NOMO-1 treated with dmso at 0.1 percent for 144 hours (cell line): ENCODE measurements around the gene SKAP1.
"Not testable (repeated sequence)": the region's sequence is repeated elsewhere in the genome, so short reads cannot be mapped to it uniquely, and the experiment has no call there.

ENCODE experiments used
- DNase-seq: peaks from one replicate; lab custom pipeline; 2025; ENCODE audit not compliant: unreplicated experiment; lab: John Stamatoyannopoulos, UW

SKAP1 gene

DNA sequence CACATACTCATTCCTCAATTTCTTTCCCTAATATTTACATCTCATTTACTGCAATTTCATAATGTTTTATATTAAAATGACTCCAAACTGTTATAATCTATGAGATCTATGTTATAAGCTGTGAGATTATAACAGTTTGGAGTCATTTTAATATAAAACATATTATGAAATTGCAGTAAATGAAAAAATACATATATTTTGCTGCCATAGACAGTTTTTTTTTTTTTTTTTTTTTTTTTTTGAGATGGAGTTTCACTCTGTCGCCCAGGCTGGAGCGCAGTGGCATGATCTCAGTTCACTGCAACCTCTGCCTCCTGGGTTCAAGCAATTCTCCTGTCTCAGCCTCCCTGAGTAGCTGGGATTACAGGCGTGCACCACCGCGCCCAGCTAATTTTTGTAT lies 180.0 kb downstream of the SKAP1 start:
- not testable (repeated sequence) for DNase-seq

- no peak for DNase-seq
Measured at GRCh38 chr17:48247603-48248002, 182.4 kb downstream of the SKAP1 start.

GRCh38 chr17:48247038-48247437 lies 183.0 kb downstream of the SKAP1 start:
- DNase-seq, result no peak

DNA sequence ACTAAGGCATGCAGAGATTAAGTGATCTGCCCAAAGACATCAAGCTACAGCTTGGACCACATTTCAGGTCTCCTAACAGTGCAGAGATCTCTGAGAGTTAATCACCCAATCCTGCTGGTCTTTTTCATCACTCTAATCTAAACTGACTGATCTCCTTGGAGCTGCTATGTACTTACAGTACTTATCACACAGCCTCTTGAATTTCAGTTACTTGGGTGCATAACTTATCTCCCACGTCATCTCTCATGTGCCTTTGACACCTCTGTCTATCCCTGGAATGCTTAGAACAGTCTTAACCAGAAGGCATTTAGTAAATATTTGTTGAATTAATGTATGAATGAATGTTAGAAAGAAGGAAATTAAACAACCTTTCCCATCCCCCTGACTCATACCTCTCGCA lies 183.4 kb downstream of the SKAP1 start:
- no peak for DNase-seq

- not testable (repeated sequence) for DNase-seq
Measured at GRCh38 chr17:48245465-48246033, 184.5 kb downstream of the SKAP1 start.

DNA sequence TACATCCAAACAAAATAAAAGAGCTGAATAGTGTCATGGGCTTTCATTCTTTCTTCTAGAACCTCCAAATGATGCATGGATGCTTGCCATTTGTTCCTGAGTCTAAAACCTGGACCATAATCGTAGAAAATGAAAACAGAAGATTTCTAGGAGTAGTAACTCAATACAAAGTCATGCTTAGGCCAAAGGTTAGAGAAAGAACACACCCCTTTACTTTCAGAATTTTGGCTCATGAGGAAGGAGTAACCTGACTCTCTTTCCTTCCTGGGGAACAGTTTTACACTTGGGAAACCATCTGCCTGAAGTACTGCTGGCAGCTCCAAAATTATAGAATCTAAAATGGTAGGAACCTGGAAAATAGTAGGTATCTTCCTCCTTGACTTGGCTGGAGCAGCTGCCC lies 185.2 kb downstream of the SKAP1 start:
- no peak for DNase-seq

DNA sequence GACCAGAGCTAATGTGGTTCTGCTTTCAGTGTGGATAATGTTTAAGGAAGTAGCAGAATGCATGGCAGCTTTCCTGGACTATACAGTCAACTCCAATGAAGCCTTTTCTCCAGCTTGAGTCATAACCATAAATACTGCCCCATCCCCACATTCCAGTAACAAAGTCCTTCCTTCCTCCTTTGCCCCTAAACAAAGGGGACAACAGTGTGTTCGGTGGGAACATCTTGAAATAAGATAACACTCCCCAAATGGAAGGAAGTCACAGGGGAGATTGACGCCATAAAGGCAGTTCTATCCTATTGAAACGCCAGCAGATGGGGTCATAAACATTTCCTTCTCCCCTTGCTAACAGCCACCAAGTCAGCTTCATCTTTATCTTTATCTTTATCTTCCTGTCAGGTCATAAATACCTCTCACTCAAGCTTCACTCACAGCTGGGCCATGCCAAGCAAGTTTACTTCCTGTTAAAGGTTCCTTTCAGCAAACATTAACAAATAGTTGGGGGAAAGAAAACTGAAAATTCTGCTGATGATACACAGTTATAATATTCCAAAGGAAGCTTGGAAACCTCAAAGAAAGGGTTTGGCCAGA lies 185.8 kb downstream of the SKAP1 start:
- peak; percentile 20 for DNase-seq

GRCh38 chr17:48241770-48242497 lies 188.1 kb downstream of the SKAP1 start:
- no peak for DNase-seq

DNA sequence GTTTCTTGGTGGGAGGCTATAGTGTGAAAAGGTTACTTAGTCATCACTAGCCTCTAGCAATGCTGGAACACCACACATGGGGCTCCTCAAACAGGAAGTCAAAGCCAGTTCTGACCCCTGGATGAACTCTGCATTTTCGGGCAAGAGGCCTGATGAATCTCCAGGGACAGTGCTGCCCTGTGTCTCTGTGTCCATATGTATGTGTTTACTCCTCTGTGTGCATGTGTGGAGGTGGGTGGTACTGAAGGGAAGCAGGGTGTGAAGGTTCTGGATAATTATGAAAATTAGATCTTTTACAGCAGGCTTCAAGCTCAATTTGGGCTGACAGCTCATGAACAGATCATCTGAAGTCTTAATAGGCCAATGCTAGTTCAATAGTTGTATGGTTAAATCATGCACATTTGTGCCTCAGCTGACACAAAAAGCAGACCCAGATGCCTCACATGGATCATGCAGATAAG lies 188.9 kb downstream of the SKAP1 start:
- DNase-seq, result peak; percentile 35

DNA sequence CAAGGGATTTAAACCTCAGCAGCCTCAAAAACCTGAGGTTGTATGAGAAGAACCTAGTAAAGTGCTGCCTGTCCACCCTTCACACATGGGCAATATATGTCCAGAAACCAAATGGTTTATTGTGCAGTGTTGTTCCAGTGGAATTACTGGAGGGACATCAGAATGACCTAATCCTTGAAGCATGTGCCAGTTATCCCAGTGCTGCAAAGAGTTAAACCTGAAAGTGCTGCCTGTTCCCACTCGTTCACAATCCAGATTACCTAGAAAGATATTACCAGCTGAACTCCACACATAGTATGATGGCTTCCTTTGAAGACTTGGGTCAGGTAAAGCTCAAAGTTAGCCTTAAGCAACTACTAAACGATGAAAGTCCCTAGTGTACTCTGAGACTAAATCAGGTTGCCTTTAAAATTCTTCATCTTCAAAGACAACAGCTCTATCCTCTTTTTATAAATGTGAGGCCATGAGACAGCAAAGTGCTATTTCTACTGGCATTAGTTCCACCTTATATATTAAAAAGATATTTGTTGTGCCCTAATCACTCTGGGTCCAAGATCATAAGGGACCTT lies 189.4 kb downstream of the SKAP1 start:
- no peak for DNase-seq

- DNase-seq, result no peak
Measured at GRCh38 chr17:48240122-48240521, 189.9 kb downstream of the SKAP1 start.

GRCh38 chr17:48239603-48239995 lies 190.4 kb downstream of the SKAP1 start:
- DNase-seq, result no peak

DNA sequence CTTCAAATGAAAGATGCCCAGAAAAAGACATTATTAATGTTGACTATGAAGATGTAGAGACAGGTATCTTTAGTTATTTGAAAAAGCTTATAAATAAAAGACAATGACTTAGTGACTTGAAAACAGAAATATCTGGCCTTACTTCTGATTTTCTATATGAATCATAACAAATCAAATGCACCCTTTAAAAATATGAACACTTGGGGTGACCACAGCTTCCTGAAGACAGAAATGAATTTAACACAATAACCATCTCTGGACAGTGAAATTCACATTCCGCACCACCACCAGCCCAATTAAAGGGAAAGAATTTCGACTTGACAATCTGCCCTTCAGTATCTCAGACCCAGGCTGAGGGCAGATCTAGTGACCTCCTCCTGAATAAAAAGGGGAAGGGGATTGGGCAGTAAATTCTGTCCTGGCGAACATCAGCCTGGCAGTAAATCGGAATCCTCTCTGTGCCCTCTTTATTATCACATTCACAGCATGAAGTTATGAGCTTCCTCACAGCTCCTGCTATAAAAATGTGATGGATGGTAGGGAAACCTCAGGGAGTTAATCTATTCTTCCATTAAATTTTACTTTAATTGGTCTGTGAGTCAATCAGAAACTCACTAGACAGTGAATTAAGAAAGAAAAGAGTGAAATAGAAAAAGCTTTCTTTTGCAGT lies 190.9 kb downstream of the SKAP1 start:
- DNase-seq, result no peak

GRCh38 chr17:48237456-48237855 lies 192.6 kb downstream of the SKAP1 start:
- DNase-seq, result no peak

DNA sequence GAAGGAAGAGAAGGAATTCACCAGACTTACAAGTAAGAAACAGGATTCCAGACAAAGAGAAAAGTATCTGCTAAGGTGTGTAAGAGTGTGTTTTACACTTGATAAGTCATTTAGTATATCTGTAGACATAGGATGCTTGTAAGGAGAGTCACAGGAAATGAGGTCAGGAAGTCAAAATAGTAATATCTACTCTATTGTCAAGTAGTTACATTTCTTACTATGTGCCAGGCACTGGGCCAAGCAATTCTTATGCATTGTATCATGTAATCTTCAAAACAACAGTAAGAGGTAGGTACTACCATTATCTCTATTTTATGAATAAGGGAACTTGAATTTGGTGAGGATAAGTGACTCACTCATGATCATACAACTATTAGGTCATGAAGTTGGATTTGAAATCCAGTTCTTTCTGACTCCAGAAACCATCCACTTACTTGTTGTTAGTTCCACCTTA lies 193.3 kb downstream of the SKAP1 start:
- DNase-seq, result no peak

- no peak for DNase-seq
Measured at GRCh38 chr17:48234922-48235321, 195.1 kb downstream of the SKAP1 start.

DNA sequence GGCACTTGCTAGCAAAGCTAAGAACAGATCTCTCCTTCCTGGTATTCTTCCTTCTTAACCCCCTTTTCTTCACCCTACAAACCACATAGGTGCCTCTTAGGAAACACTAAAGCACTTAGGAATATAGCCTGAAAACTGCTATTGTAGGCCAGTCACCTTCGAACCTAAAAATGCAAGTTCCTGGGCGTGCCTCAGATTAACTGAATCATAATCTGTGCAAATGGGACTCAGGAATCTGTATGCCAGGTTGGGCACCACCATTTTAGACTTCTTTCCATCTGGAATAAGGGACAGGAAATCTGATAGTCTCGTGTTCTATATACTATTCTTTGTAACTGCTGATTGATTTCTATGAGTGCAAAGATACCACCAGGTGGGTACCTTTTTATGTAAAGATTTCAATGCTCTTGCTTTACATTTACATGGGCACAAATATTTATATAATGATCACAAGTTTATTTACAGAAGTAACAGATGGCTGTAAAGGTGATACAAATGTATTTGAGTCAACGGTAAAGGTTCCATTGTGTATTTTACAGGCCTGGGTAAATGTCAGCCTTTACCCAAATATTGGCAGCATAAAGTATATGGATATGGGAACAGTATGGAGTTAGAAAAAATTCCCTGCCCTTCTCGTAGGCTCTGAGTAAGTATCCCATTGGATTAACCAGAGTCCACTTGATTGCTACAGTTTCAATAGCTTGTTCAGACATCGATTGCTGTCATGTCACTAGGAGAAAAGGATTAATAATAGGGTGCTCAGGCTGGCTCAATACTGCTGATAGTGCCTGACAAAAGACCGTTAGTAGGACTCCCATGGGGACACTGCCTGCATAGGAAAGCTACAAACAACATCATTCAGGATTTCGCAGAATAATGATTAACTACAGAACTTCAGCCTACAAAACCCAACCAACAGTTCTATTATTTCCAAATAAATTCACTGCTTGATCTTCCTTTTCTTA lies 197.7 kb downstream of the SKAP1 start:
- DNase-seq, result no peak

GRCh38 chr17:48229936-48230335 lies 200.1 kb downstream of the SKAP1 start:
- DNase-seq, result no peak

DNA sequence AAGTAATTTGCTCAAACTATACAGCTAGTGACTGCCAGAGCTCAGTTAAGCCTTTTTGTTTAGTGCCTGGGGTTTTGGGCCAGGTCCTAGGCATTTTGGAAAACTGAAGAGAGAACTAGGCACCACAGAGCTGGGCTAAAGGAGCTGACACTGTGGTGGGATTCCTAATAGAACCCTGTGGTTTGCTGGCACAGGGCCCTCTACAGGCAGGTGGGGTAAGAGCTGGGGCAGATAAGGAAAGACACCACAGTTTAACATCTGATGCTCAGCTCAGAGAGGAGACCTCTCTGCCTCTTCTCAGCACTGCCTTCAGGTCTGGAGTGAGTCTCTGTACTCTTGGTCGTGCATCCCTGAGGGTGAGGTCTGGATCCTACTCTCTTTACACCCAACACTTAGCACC lies 201.3 kb downstream of the SKAP1 start:
- DNase-seq, result no peak
